ENCODE results near the gene TMEM131.

The TMEM131 gene

GRCh38 chr2:98029718-98030222 lies 34.0 kb upstream of the TMEM131 start:
- TF ChIP-seq POLR2AphosphoS5 (IDR thresholded peaks at IDR 0.05; ENCODE audit: low read depth) (no peak), SPI1 (IDR thresholded peaks at IDR 0.05; ENCODE audit: borderline replicate concordance, low read depth) (no peak), GABPA (IDR thresholded peaks at IDR 0.05; ENCODE audit: low read depth) (no peak), CTCF (IDR thresholded peaks at IDR 0.05; ENCODE audit: insufficient read depth, low read length) (no peak), REST (IDR thresholded peaks at IDR 0.05; ENCODE audit: insufficient replicate concordance, low read depth) (no peak)
- Histone ChIP-seq H3K27me3 (ENCODE audit: insufficient read depth, poor library complexity, severe bottlenecking) (no peaks in the 10 kb centered on the region), H3K4me3 (replicated peaks; ENCODE audit: insufficient read depth, low read length) (no peak overlapping the region), H3K27ac (replicated peaks) (no peak overlapping the region)
- no peak for DNase-seq (ENCODE audit: low read depth in 1 of 2, low spot score in 1 of 2)

GRCh38 chr2:98028931-98029717 lies 33.4 kb upstream of the TMEM131 start:
- no peak overlapping the region for H3K27ac ChIP-seq (replicated peaks)
- no peaks in the 10 kb centered on the region for H3K27me3 ChIP-seq (ENCODE audit: insufficient read depth, poor library complexity, severe bottlenecking)
- no peak overlapping the region for H3K4me3 ChIP-seq (replicated peaks; ENCODE audit: insufficient read depth, low read length)
- no peak for DNase-seq (ENCODE audit: low read depth in 1 of 2, low spot score in 1 of 2)
- TF ChIP-seq SPI1 (IDR thresholded peaks at IDR 0.05; ENCODE audit: borderline replicate concordance, low read depth): no peak
- no peak for TF ChIP-seq GABPA (IDR thresholded peaks at IDR 0.05; ENCODE audit: low read depth)
- TF ChIP-seq POLR2AphosphoS5 (IDR thresholded peaks at IDR 0.05; ENCODE audit: low read depth): no peak
- TF ChIP-seq REST (IDR thresholded peaks at IDR 0.05; ENCODE audit: insufficient replicate concordance, low read depth): no peak
- no peak for TF ChIP-seq CTCF (IDR thresholded peaks at IDR 0.05; ENCODE audit: insufficient read depth, low read length)

GRCh38 chr2:98028101-98028561 lies 32.4 kb upstream of the TMEM131 start:
- Histone ChIP-seq H3K27me3 (ENCODE audit: insufficient read depth, poor library complexity, severe bottlenecking) (no peaks in the 10 kb centered on the region), H3K4me3 (replicated peaks; ENCODE audit: insufficient read depth, low read length) (no peak overlapping the region), H3K27ac (replicated peaks) (no peak overlapping the region)
- TF ChIP-seq GABPA (IDR thresholded peaks at IDR 0.05; ENCODE audit: low read depth): no peak
- TF ChIP-seq CTCF (IDR thresholded peaks at IDR 0.05; ENCODE audit: insufficient read depth, low read length): no peak
- TF ChIP-seq SPI1 (IDR thresholded peaks at IDR 0.05; ENCODE audit: borderline replicate concordance, low read depth): no peak
- TF ChIP-seq REST (IDR thresholded peaks at IDR 0.05; ENCODE audit: insufficient replicate concordance, low read depth): no peak
- TF ChIP-seq POLR2AphosphoS5 (IDR thresholded peaks at IDR 0.05; ENCODE audit: low read depth): no peak
- DNase-seq (ENCODE audit: low read depth in 1 of 2, low spot score in 1 of 2): no peak

Data from HL-60 (cell line).